Measurements from ENCODE around the gene CSTB.

CSTB gene

GRCh38 chr21:43802713-43803313 lies 26.7 kb upstream of the CSTB start:
- H3K4me3 ChIP-seq (ENCODE audit: control insufficient read depth, low read depth, low read length): no peak overlapping the region
- no peak for DNase-seq (ENCODE audit: low read depth)
- no peak for TF ChIP-seq CTCF (IDR thresholded peaks at IDR 0.05; ENCODE audit: control insufficient read depth, insufficient read depth, low read depth, low read length, missing control alignments)

GRCh38 chr21:43801006-43801783 lies 25.1 kb upstream of the CSTB start:
- DNase-seq (ENCODE audit: low read depth): no peak
- TF ChIP-seq CTCF (IDR thresholded peaks at IDR 0.05; ENCODE audit: control insufficient read depth, insufficient read depth, low read depth, low read length, missing control alignments): no peak
- no peak overlapping the region for H3K4me3 ChIP-seq (ENCODE audit: control insufficient read depth, low read depth, low read length)

GRCh38 chr21:43800566-43800965 lies 24.5 kb upstream of the CSTB start:
- no peak overlapping the region for H3K4me3 ChIP-seq (ENCODE audit: control insufficient read depth, low read depth, low read length)
- no peak for DNase-seq (ENCODE audit: low read depth)
- no peak for TF ChIP-seq CTCF (IDR thresholded peaks at IDR 0.05; ENCODE audit: control insufficient read depth, insufficient read depth, low read depth, low read length, missing control alignments)

- no peak overlapping the region for H3K4me3 ChIP-seq (ENCODE audit: control insufficient read depth, low read depth, low read length)
- no peak for TF ChIP-seq CTCF (IDR thresholded peaks at IDR 0.05; ENCODE audit: control insufficient read depth, insufficient read depth, low read depth, low read length, missing control alignments)
- no peak for DNase-seq (ENCODE audit: low read depth)
Measured at GRCh38 chr21:43800124-43800523, 24.0 kb upstream of the CSTB start.

GRCh38 chr21:43799301-43799840 lies 23.3 kb upstream of the CSTB start:
- DNase-seq (ENCODE audit: low read depth): no peak
- no peak for TF ChIP-seq CTCF (IDR thresholded peaks at IDR 0.05; ENCODE audit: control insufficient read depth, insufficient read depth, low read depth, low read length, missing control alignments)
- H3K4me3 ChIP-seq (ENCODE audit: control insufficient read depth, low read depth, low read length): no peak overlapping the region

DNA sequence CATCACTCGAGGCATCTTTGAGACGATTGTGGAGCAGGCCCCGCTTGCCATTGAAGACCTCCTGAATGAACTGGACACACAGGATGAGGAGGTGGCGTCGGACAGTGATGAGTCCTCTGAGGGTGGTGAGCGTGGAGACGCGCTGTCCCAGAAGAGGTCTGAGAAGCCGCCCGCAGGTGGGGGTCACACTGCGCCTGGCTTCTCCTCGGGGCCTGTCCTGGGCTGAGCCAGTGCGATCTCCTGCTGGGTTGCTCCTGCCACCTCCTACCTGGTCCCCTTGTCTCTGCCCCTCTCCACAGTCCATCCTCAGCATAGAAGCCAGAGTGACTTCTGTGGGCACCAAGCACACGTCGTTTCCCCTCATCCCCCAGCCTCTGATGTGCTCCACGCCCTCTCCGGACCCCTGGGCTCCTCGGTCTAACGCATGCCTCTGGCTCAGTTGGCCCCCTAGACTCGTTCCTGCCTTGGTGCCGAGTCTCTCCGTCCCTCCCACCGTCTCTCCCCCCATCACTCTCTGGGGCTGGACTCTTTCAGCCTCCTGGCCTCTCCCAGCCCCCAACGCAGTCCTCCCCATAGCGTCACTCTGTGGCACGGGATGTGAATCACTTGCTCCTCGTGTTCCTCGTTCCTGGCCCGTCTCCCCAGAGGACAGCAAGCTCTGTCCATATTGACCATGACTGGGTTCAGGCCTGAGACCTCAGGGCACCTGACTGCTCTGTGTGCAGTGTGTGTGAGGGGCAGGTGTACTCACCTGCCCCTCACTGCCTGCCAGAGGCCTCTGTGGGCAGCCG lies 22.0 kb upstream of the CSTB start:
- no peak for TF ChIP-seq CTCF (IDR thresholded peaks at IDR 0.05; ENCODE audit: control insufficient read depth, insufficient read depth, low read depth, low read length, missing control alignments)
- DNase-seq (ENCODE audit: low read depth): no peak
- no peak overlapping the region for H3K4me3 ChIP-seq (ENCODE audit: control insufficient read depth, low read depth, low read length)

Data from AG09309 (cell line).